CD4-positive, alpha-beta T cell treated with Interleukin-6 for 4 hours (primary cell): ENCODE data around the gene RBBP4.

Experiments
- DNase-seq: peaks from one replicate; pipeline ENCODE4 v3.0.0-alpha.2; 2020; ENCODE audit warnings: mixed read lengths

RBBP4 gene

GRCh38 chr1:32727876-32728275 lies 76.9 kb downstream of the RBBP4 start:
- DNase-seq: no peak

- no peak for DNase-seq
Observed at GRCh38 chr1:32728413-32729077, 77.5 kb downstream of the RBBP4 start.

GRCh38 chr1:32729254-32730046 lies 78.4 kb downstream of the RBBP4 start:
- DNase-seq: no peak

GRCh38 chr1:32733582-32734321 lies 82.7 kb downstream of the RBBP4 start:
- DNase-seq: no peak
